Loucy (cell line): Measurements from ENCODE around the gene MRPL20.
"Not testable (repeated sequence)": the region's sequence is repeated elsewhere in the genome, so short reads cannot be mapped to it uniquely, and the experiment has no call there.

Source experiments
- EZH2phosphoT487 ChIP-seq: fragments of 200-600 bp; IDR thresholded peaks from 2 replicates; pipeline ENCODE4 v1.6.1; 2018; ENCODE audit warnings: antibody characterized with exemption, mild to moderate bottlenecking, moderate library complexity, borderline replicate concordance
- TF ChIP-seq, protein P1 (sequence below): fragments of 200-600 bp; sonication (generic); conservative IDR thresholded peaks from 2 replicates; pipeline ENCODE4 v1.5.1; 2014; ENCODE audit warnings: mild to moderate bottlenecking, antibody characterized with exemption, low read length

DNA sequence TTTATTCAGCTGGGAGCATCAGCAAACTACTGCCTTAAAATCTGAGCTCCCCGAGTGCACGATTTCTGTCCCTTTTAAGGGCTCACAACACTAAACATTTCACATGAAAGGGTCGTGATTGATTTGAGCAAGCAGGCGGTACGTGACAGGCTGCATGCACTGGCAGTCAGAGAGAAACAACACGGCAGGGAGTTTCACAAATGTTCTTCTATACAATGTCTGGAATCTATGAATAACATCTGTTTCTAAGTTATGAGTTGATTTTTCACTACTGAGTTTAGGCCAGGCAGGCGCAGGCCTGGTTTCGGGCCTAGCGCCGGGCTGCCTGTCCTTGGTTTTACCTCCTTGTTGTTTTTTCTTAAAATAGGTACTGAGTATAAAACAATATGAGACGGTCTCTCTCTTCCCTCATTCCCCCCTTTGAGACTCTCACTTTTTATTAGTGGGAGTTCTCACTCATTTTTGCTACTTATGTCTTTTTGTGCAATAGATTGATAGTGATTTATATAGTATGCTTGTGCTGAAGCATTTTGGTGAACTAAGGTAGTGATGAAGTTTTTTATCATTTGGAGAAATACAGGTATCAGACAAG lies 5.3 kb upstream of the MRPL20 start:
- TF ChIP-seq, protein P1, sequence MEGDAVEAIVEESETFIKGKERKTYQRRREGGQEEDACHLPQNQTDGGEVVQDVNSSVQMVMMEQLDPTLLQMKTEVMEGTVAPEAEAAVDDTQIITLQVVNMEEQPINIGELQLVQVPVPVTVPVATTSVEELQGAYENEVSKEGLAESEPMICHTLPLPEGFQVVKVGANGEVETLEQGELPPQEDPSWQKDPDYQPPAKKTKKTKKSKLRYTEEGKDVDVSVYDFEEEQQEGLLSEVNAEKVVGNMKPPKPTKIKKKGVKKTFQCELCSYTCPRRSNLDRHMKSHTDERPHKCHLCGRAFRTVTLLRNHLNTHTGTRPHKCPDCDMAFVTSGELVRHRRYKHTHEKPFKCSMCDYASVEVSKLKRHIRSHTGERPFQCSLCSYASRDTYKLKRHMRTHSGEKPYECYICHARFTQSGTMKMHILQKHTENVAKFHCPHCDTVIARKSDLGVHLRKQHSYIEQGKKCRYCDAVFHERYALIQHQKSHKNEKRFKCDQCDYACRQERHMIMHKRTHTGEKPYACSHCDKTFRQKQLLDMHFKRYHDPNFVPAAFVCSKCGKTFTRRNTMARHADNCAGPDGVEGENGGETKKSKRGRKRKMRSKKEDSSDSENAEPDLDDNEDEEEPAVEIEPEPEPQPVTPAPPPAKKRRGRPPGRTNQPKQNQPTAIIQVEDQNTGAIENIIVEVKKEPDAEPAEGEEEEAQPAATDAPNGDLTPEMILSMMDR: not testable (repeated sequence)
- TF ChIP-seq EZH2phosphoT487: not testable (repeated sequence)
